Measurements from ENCODE around the gene PDE11A. TPM values are rescaled to one million over a fixed set of nuclear protein-coding genes. Genes with fewer than 3 reads are reported as not detected.

The PDE11A gene
- total and polyA plus RNA-seq, 3 donors from 2014 or later: 2.2 to 7.8 (median 3.3) TPM

DNA sequence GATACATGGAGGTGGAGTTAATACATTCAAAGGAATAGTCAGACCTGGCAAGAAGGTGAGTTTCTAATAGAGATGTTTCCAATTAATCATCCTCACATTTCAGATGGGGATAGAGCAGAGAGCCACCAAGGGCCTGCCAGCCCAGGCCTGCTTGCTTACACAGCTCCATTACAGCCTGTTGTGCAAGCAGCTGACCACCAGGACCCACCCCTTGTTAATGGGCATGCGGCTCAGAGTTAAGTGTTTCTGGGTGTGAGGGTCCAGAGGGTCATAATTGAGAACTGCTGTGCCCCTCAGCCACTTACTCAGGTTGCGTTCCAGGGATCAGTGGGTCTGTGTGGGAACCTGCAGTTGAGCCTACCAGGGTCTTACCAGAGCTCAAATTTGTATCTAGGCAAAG, 480.2 kb downstream of the PDE11A start:
- intact Hi-C loops (cut with DNase I; ENCODE audit: low total_unique reads): no loop called here
- H3K27me3 ChIP-seq: no peaks in the 10 kb centered on the region
- DNase-seq: no peak
- H3K4me1 ChIP-seq: no peaks in the 10 kb centered on the region
- no peaks in the 10 kb centered on the region for H3K9me3 ChIP-seq
- TF ChIP-seq POLR2A (IDR thresholded peaks at IDR 0.05): no peak
- no peak for TF ChIP-seq CTCF (IDR thresholded peaks at IDR 0.05)
- H3K36me3 ChIP-seq (ENCODE audit: low read depth, missing control alignments): no peaks in the 10 kb centered on the region
- H3K27ac ChIP-seq: no peak overlapping the region
- WGBS, 2 donors: 92 to 97% methylated on average over 2 of the region's 2 CpGs
- no peak overlapping the region for H3K4me3 ChIP-seq

GRCh38 chr2:177589186-177589585, 483.4 kb downstream of the PDE11A start:
- no peak overlapping the region for H3K4me3 ChIP-seq
- TF ChIP-seq CTCF (IDR thresholded peaks at IDR 0.05) (no peak), POLR2A (IDR thresholded peaks at IDR 0.05) (no peak)
- no peaks in the 10 kb centered on the region for H3K36me3 ChIP-seq (ENCODE audit: low read depth, missing control alignments)
- 82 to 100% methylated on average over 1 of the region's 1 CpG for WGBS, 2 donors
- intact Hi-C loops (cut with DNase I; ENCODE audit: low total_unique reads): no loop called here
- no peaks in the 10 kb centered on the region for H3K27me3 ChIP-seq
- no peaks in the 10 kb centered on the region for H3K4me1 ChIP-seq
- no peaks in the 10 kb centered on the region for H3K9me3 ChIP-seq
- no peak for DNase-seq
- no peak overlapping the region for H3K27ac ChIP-seq

GRCh38 chr2:177588671-177589070, 483.9 kb downstream of the PDE11A start:
- 67 to 74% methylated on average over 3 of the region's 3 CpGs for WGBS, 2 donors
- no peak overlapping the region for H3K4me3 ChIP-seq
- TF ChIP-seq CTCF (IDR thresholded peaks at IDR 0.05): no peak
- TF ChIP-seq POLR2A (IDR thresholded peaks at IDR 0.05): no peak
- no peaks in the 10 kb centered on the region for H3K9me3 ChIP-seq
- no peaks in the 10 kb centered on the region for H3K27me3 ChIP-seq
- no peaks in the 10 kb centered on the region for H3K36me3 ChIP-seq (ENCODE audit: low read depth, missing control alignments)
- intact Hi-C loops (cut with DNase I; ENCODE audit: low total_unique reads): no loop called here
- no peak for DNase-seq
- no peak overlapping the region for H3K27ac ChIP-seq
- no peaks in the 10 kb centered on the region for H3K4me1 ChIP-seq

GRCh38 chr2:177587371-177587770, 485.2 kb downstream of the PDE11A start:
- no peaks in the 10 kb centered on the region for H3K9me3 ChIP-seq
- intact Hi-C loops (cut with DNase I; ENCODE audit: low total_unique reads): no loop called here
- WGBS, 2 donors: 47 to 86% methylated on average over 1 of the region's 1 CpG
- TF ChIP-seq POLR2A (IDR thresholded peaks at IDR 0.05) (no peak), CTCF (IDR thresholded peaks at IDR 0.05) (no peak)
- no peak for DNase-seq
- no peak overlapping the region for H3K4me3 ChIP-seq
- H3K27ac ChIP-seq: no peak overlapping the region
- H3K4me1 ChIP-seq: no peaks in the 10 kb centered on the region
- no peaks in the 10 kb centered on the region for H3K36me3 ChIP-seq (ENCODE audit: low read depth, missing control alignments)
- no peaks in the 10 kb centered on the region for H3K27me3 ChIP-seq

DNA sequence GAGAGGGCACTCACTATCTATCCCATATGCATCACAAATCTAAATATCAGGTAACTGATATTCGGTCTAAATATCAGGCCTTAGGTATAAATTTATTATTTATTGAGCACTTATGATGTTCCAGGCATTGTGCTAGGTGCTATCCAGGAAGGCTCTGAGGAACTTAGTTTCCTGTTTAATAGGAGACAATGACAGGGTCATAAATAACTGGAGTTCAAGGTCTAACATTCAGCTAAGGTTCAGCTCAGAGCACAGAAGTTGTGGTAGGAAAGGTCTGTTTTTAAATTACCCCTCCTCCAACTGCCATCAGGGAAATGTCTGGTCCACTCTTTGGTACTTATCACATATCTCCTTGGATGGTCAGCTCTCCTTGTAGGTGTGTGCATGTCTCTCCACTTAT, 486.4 kb downstream of the PDE11A start:
- Histone ChIP-seq H3K9me3 (no peaks in the 10 kb centered on the region), H3K27me3 (no peaks in the 10 kb centered on the region), H3K27ac (no peak overlapping the region), H3K36me3 (ENCODE audit: low read depth, missing control alignments) (no peaks in the 10 kb centered on the region), H3K4me3 (no peak overlapping the region), H3K4me1 (no peaks in the 10 kb centered on the region)
- no peak for DNase-seq
- TF ChIP-seq CTCF (IDR thresholded peaks at IDR 0.05) (no peak), POLR2A (IDR thresholded peaks at IDR 0.05) (no peak)
- intact Hi-C loops (cut with DNase I; ENCODE audit: low total_unique reads): no loop called here
- WGBS, 2 donors: 86 to 90% methylated on average over 1 of the region's 1 CpG
